Lower lobe of right lung (tissue), 2 donors: ENCODE data around the gene BTBD18. TPM values are rescaled to one million over a fixed set of nuclear protein-coding genes. Genes with fewer than 3 reads are reported as not detected.
A peak's percentile ranks its signal among the peaks of the same experiment; 100 is the strongest.

Experiments
- ATAC-seq, 2 donors: fragments of 200-7000 bp; cut with Tn5 transposase; one replicate each; pipeline ENCODE4 v1.9.1; 2020 to 2022; ENCODE audit warnings: mild to moderate bottlenecking in 2 of 2, moderate library complexity in 2 of 2
- DNase-seq: peaks from one replicate; pipeline ENCODE4 v3.0.0-alpha.2; 2020
- H3K27ac ChIP-seq: fragments of 200-600 bp; one replicate; pipeline ENCODE4 v1.8.0; 2022
- H3K27me3 ChIP-seq: fragments of 200-600 bp; one replicate; pipeline ENCODE4 v1.8.0; 2022; ENCODE audit warnings: low read depth
- H3K36me3 ChIP-seq: fragments of 200-600 bp; one replicate; pipeline ENCODE4 v1.8.0; 2022; ENCODE audit warnings: mild to moderate bottlenecking
- H3K4me1 ChIP-seq: fragments of 200-600 bp; one replicate; pipeline ENCODE4 v1.8.0; 2022
- H3K4me3 ChIP-seq: fragments of 200-600 bp; one replicate; pipeline ENCODE4 v1.8.0; 2022; ENCODE audit warnings: mild to moderate bottlenecking
- H3K9me3 ChIP-seq: fragments of 200-600 bp; one replicate; pipeline ENCODE4 v1.8.0; 2022
- CTCF ChIP-seq: fragments of 200-600 bp; IDR thresholded peaks from one replicate; pipeline ENCODE4 v1.8.0; 2022; ENCODE audit warnings: antibody characterized with exemption, mild to moderate bottlenecking
- intact Hi-C: fragments of 100-400 bp; cut with DNase I; formaldehyde crosslinking; loops from one replicate; pipeline ENCODE4 v1.11.0; 2022
- long read RNA-seq: library from polyadenylated mRNA; unstranded; transcript quantifications from one replicate; pipeline ENCODE4 v2.0.0, GENCODE V29; 2021
- total RNA-seq: library from RNA; stranded (reverse); fragmentation: NEBNext Ultra II Directional; extraction: Animal tissue kit (Norgen Biotek cat#: 25700); gene quantifications from one replicate; pipeline ENCODE4 v1.2.1, GENCODE V29; 2021
- donor health status: DM: no; HTN: yes; CAD: no; lungs with severe emphysema.

The BTBD18 gene, protein sequence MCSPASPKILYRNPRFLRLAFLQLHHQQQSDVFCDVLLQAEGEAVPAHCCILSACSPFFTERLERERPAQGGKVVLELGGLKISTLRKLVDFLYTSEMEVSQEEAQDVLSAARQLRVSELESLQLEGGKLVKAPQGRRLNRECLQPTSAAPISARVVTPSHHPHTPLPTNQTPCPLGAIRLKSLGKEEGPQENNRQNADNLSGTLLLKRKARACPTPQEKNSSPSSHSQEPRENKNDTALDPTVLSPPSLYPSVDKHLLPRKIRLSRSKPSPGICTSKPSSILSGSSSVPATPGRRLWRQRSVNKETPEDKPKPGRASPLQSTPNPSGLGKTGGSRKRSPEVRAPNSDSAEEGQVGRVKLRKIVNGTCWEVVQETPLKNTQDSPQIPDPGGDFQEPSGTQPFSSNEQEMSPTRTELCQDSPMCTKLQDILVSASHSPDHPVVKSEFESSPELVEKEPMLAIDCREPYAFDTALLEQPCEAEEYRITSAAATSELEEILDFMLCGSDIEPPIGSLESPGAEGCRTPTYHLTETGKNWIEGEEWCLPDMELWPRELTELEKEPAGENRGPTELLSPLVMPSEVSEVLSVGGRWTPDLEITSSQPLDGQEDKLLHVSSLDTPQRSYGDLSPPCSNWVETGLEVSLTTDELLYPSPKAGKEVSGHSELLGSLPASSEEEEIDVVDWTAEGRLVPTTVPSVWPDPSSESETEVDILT
- total RNA-seq = not detected
- long read RNA-seq, partial matches to known transcripts = 0 of 3 reads
- long read RNA-seq, other reads (novel, unspliced or antisense) = 3 of 3 reads

- H3K9me3 ChIP-seq = no peaks in the 10 kb centered on the region
- peaks cover 5% of the 10 kb centered on the region for H3K4me1 ChIP-seq
- intact Hi-C loops = no loop called here
- H3K4me3 ChIP-seq = no peak within 1 kb of the TSS
- H3K27me3 ChIP-seq = no peaks in the 10 kb centered on the region
- peak; percentile 49 for TF ChIP-seq CTCF
- no peak within 1 kb of the TSS for H3K27ac ChIP-seq
- DNase-seq = no peak
- no peaks in the 10 kb centered on the region for H3K36me3 ChIP-seq
- ATAC-seq = peak; percentile 81 to 84
Measured at GRCh38 chr11:57751676-57752253, at the start of gene BTBD18. BTBD18 (minus strand) TSS chr11:57751819; CDS start chr11:57751188, 631 bp downstream.

GRCh38 chr11:57801183-57801485, 49.5 kb upstream of the BTBD18 start:
- intact Hi-C loops = loop anchor here (5.0 kb wide), 1 partner anchor 39 kb away; the partner anchor contains the start of gene CTNND1
- H3K36me3 ChIP-seq = peaks cover 74% of the 10 kb centered on the region
- no peak for ATAC-seq
- H3K4me1 ChIP-seq = peaks cover 47% of the 10 kb centered on the region
- H3K27ac ChIP-seq = no peak overlapping the region
- peak overlapping the region; percentile 2 for H3K4me3 ChIP-seq
- H3K27me3 ChIP-seq = no peaks in the 10 kb centered on the region
- no peak for DNase-seq
- TF ChIP-seq CTCF = no peak
- H3K9me3 ChIP-seq = no peaks in the 10 kb centered on the region

- Histone ChIP-seq H3K27ac (peak overlapping the region; percentile 69), H3K4me1 (peaks cover 47% of the 10 kb centered on the region), H3K36me3 (peaks cover 74% of the 10 kb centered on the region), H3K9me3 (no peaks in the 10 kb centered on the region), H3K27me3 (no peaks in the 10 kb centered on the region), H3K4me3 (peak overlapping the region; percentile 2)
- ATAC-seq (peak; percentile 82 to 84), DNase-seq (no peak)
- intact Hi-C loops = loop anchor here (5.0 kb wide), 1 partner anchor 38 kb away; the partner anchor contains the start of gene CTNND1
- peak; percentile 86 for TF ChIP-seq CTCF
Measured at GRCh38 chr11:57800444-57801182, 49.0 kb upstream of the BTBD18 start.

- peaks cover 63% of the 10 kb centered on the region for H3K4me1 ChIP-seq
- TF ChIP-seq CTCF = no peak
- H3K27ac ChIP-seq = peak overlapping the region; percentile 69
- no peak overlapping the region for H3K4me3 ChIP-seq
- no peaks in the 10 kb centered on the region for H3K27me3 ChIP-seq
- H3K9me3 ChIP-seq = no peaks in the 10 kb centered on the region
- intact Hi-C loops = no loop called here
- peak; percentile 82 to 86 for ATAC-seq
- peak; percentile 53 for DNase-seq
- peaks cover 73% of the 10 kb centered on the region for H3K36me3 ChIP-seq
Measured at GRCh38 chr11:57798905-57799559, 47.4 kb upstream of the BTBD18 start.
